Measurements from ENCODE around the gene NMUR1. TPM values are rescaled to one million over a fixed set of nuclear protein-coding genes. Genes with fewer than 3 reads are reported as not detected.

The NMUR1 gene
- polyA plus RNA-seq, 1 donor (not counting 4 experiments of a cell fraction or from before 2014, with no cell fraction given) = not detected

DNA sequence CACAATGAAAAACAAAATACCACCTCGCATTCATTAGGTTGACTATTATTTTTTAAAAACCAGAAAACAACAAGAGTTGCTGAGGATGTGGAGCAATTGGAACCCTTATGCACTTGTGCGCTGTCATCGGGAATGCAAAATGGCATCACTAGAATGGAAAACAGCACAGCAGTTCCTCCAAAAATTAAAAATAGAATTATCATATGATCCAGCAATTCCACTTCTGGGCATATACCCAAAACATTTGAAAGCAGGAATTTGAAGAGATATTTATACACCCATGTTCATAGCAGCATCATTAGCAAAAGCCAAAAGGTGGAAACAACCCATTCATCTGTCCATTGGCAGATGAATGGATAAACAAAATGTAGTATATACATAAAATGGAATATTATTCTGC lies 11.9 kb upstream of the NMUR1 start:
- H3K9me1 ChIP-seq (ENCODE audit: control insufficient read depth, extremely low read depth, insufficient read depth, low read length) = no peaks in the 10 kb centered on the region
- H3K79me2 ChIP-seq (ENCODE audit: control insufficient read depth, insufficient read depth, low read length) = no peaks in the 10 kb centered on the region
- no peaks in the 10 kb centered on the region for H3K4me1 ChIP-seq (ENCODE audit: control insufficient read depth, extremely low read depth, insufficient read depth, low read length)
- peaks cover 2% of the 10 kb centered on the region for H3K9me3 ChIP-seq (ENCODE audit: control insufficient read depth, low read depth, low read length)
- DNase-seq (ENCODE audit: low read depth, low spot score) (no peak), FAIRE-seq (no peak)
- dilution Hi-C loops (cut with MboI; ENCODE audit: extremely low pct_ligation_motif_present, low sequenced_read_pairs) = no loop called here
- H3K27me3 ChIP-seq (ENCODE audit: control insufficient read depth, extremely low read depth, insufficient read depth, low read length) = peaks cover 14% of the 10 kb centered on the region
- H3K27ac ChIP-seq (ENCODE audit: control insufficient read depth, insufficient read depth, low read length) = no peak overlapping the region
- H3K4me3 ChIP-seq (ENCODE audit: control insufficient read depth in 2 of 3, extremely low read depth in 1 of 3, insufficient read depth in 2 of 3, low read depth in 1 of 3, low read length in 3 of 3) = no peak overlapping the region
- H3K9ac ChIP-seq (ENCODE audit: control insufficient read depth, extremely low read depth, insufficient read depth, low read length) = no peak overlapping the region
- H3K36me3 ChIP-seq (ENCODE audit: control insufficient read depth in 2 of 2, extremely low read depth in 1 of 2, insufficient read depth in 2 of 2, low read length in 2 of 2) = no peaks in the 10 kb centered on the region
- TF ChIP-seq CTCF (optimal IDR thresholded peaks at IDR 0.05 in 1 of 3, IDR thresholded peaks at IDR 0.05 in 1 of 3, conservative IDR thresholded peaks at IDR 0.05 in 1 of 3; ENCODE audit: extremely low read depth in 1 of 3, insufficient read depth in 2 of 3, low read length in 3 of 3) = no peak
- no peak for TF ChIP-seq EZH2 (IDR thresholded peaks at IDR 0.05; ENCODE audit: low read length)
- no peak overlapping the region for H3K4me2 ChIP-seq (ENCODE audit: control insufficient read depth, extremely low read depth, insufficient read depth, low read depth, low read length)
- H4K20me1 ChIP-seq (ENCODE audit: control insufficient read depth, extremely low read depth, insufficient read depth, low read length) = no peaks in the 10 kb centered on the region
- no peak overlapping the region for H2AFZ ChIP-seq (ENCODE audit: control insufficient read depth, low read length)

DNA sequence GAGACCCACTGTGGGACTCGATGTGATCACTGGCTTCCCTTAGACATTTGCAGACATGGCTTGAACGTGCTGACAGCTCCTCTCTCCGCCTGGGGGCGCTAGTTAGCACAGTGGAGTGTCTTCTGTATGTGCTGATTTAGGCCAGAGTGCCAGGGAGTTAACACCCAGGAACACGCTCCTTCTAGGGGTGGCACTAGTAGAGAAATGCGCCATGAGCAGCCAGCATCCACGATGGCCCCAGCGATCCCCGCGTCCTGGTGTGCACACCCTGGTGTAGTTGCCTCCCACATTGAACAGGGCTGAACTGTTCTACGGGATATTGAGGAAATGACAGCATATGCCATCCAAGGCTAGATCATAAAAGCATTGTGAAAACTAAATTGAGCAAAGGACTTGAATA lies 11.4 kb upstream of the NMUR1 start:
- H3K79me2 ChIP-seq (ENCODE audit: control insufficient read depth, insufficient read depth, low read length) = no peaks in the 10 kb centered on the region
- TF ChIP-seq EZH2 (IDR thresholded peaks at IDR 0.05; ENCODE audit: low read length) (no peak), CTCF (optimal IDR thresholded peaks at IDR 0.05 in 1 of 3, IDR thresholded peaks at IDR 0.05 in 1 of 3, conservative IDR thresholded peaks at IDR 0.05 in 1 of 3; ENCODE audit: extremely low read depth in 1 of 3, insufficient read depth in 2 of 3, low read length in 3 of 3) (peak; percentile 8 to 31 (median 14))
- H3K4me1 ChIP-seq (ENCODE audit: control insufficient read depth, extremely low read depth, insufficient read depth, low read length) = no peaks in the 10 kb centered on the region
- FAIRE-seq = no peak
- no peak overlapping the region for H2AFZ ChIP-seq (ENCODE audit: control insufficient read depth, low read length)
- no peak overlapping the region for H3K4me3 ChIP-seq (ENCODE audit: control insufficient read depth in 2 of 3, extremely low read depth in 1 of 3, insufficient read depth in 2 of 3, low read depth in 1 of 3, low read length in 3 of 3)
- no peaks in the 10 kb centered on the region for H3K36me3 ChIP-seq (ENCODE audit: control insufficient read depth in 2 of 2, extremely low read depth in 1 of 2, insufficient read depth in 2 of 2, low read length in 2 of 2)
- H4K20me1 ChIP-seq (ENCODE audit: control insufficient read depth, extremely low read depth, insufficient read depth, low read length) = no peaks in the 10 kb centered on the region
- no peak overlapping the region for H3K9ac ChIP-seq (ENCODE audit: control insufficient read depth, extremely low read depth, insufficient read depth, low read length)
- H3K9me1 ChIP-seq (ENCODE audit: control insufficient read depth, extremely low read depth, insufficient read depth, low read length) = no peaks in the 10 kb centered on the region
- peaks cover 2% of the 10 kb centered on the region for H3K9me3 ChIP-seq (ENCODE audit: control insufficient read depth, low read depth, low read length)
- dilution Hi-C loops (cut with MboI; ENCODE audit: extremely low pct_ligation_motif_present, low sequenced_read_pairs) = no loop called here
- H3K27me3 ChIP-seq (ENCODE audit: control insufficient read depth, extremely low read depth, insufficient read depth, low read length) = peaks cover 14% of the 10 kb centered on the region
- no peak overlapping the region for H3K27ac ChIP-seq (ENCODE audit: control insufficient read depth, insufficient read depth, low read length)
- no peak for DNase-seq (ENCODE audit: low read depth, low spot score)
- H3K4me2 ChIP-seq (ENCODE audit: control insufficient read depth, extremely low read depth, insufficient read depth, low read depth, low read length) = no peak overlapping the region

Data from keratinocyte (primary cell).